ENCODE data around the gene DHX29. TPM values are rescaled to one million over a fixed set of nuclear protein-coding genes. Genes with fewer than 3 reads are reported as not detected.

DHX29 gene
- total RNA-seq, 1 donor from 2014 or later: 61.8 TPM

DNA sequence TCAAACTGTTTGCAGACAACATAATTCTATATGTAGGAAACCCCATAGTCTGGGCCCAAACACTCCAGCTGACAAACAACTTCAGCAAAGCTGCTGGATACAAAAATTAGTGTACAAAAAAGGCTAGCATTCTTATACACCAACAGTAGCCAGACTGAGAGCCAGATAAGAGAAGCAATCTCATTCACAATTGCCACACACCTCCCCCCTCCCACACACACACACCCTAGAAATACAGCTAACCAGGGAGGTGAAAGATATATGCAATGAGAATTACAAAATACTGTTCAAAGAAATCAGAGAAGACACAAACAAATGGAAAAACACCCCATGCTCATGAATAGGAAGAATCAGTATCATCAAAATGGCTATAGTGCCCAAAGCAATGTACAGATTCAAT lies 9.3 kb upstream of the DHX29 start:
- no peak for DNase-seq

DNA sequence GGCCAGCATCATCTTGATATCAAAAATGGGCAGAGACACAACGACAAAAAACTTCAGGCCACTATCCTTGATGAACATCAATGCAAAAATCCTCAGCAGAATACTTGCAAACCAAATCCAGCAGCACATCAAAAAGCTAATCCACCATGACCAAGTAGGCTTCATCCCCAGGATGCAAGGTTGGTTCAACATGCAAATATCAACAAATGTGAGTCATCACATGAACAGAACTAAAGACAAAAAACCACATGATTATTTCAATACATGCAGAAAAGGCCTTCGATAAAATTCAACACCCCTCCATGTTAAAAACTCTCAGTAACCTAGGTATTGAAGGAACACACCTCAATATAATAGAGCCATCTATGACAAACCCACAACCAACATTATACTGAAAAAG lies 8.8 kb upstream of the DHX29 start:
- no peak for DNase-seq

DNA sequence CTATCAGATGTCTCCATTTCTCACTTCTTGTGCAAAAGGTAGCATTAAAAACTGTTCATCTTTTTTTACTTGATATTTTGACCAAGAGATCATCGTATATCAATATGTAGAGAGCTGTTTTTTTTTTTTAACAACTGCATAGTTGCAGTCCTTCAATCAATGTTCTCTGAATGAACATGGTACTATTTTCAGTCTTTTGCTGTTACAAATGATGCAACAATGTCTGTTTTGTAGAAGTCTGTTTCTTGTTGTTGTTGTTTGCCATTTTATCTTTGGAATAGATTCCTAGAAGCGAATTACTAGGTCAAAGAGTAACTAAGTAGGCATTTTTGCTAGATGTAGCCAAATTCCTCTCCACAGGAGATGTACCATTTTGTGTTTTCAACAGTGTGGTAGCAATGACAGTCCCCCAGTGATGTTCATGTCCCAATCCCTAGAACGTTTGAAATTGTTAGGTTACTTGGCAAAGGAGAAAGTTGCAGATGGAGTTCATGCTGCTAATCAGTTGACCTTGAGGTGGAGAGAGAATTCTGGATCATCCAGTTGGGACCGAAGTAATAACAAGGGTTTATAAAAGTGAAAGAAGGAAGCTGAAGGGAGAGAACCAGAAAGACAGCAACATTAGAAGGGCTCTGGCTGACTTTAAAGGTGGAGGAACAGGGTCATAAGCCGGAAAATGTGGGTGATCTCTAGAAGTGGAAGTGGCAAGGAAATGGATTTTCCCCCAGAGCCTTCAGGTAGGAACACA lies 6.5 kb upstream of the DHX29 start:
- DNase-seq: no peak

DNA sequence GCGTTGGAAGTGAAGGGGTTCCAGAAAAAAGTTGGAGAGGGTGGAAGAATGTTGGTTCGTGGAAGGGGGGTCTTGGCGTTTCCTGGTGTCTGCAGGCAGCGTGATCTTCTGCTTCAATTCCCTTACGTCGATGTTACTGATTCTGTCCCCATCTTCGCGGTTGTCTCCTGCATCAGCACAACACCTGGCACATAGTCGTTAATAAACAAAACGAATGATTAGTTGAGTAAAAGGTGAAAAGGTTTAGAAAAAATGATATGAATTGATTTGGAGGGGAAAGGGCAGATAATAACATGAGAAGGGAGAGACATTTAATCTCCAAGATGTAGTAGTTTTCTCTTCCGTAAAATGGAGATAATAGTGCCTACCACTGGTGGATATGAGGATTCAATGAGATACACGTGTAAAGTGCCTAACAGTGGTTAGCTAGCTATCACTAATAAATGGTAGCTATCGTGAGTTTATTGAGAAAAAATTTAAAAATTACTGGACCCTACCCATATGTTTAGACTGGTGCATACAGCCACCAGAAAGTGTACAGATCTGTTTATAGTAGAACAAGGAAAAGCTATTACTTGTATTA lies 851 bp upstream of the DHX29 start:
- no peak for DNase-seq

DNA sequence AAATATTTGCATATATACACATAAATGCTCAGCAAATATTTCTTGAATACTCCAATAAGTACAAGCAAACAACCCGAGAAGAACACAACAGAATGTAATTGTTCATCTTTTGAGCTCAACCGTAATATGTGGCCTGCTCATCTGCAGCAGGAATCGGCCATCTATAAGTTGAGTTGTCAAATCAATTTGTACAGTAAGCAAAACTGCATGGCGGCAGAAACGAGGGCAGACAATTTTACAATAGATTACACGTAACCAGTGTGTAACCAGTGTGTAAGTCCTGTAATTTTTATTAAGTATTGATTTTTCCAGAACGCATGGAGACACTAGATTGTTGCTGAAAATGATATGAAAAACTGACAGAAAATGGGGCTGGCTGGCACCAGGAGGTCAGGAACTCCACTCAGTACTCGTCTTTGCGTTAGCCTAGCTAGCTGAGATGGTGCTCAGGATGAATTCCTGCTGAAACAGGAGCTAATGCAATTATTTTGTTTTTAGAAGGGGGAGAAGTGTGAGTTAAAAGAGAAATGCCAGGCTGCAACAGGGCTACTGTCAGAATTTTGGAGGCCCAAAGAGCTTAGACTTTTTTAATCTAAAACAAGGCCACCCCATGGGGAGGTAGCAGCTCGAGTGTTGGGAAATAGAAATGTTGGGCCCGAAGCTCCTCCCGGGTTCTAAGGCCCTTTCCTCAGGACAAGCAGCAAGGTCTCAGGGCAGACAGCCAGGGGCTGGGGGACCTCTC lies 682 bp downstream of the DHX29 start:
- no peak for DNase-seq

DNA sequence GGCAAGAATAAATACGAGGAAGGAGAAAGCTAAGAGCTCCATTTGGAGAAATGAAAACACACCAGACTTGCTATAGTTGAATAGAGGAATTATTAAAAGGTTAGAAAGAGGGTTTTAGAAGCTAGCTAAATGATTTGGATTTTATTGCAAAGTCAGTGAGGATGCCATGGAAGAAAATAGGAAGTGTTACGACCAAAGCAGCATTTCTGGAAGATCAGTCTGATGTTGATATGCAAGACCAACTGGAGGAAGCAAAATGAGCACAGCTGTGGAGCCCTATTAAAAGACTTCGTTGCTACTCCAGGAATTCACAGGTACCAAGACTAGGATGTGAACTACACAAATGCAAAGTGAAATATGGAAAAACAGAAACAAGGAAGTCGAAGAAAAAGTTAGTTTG lies 2.1 kb downstream of the DHX29 start:
- DNase-seq: no peak

DNA sequence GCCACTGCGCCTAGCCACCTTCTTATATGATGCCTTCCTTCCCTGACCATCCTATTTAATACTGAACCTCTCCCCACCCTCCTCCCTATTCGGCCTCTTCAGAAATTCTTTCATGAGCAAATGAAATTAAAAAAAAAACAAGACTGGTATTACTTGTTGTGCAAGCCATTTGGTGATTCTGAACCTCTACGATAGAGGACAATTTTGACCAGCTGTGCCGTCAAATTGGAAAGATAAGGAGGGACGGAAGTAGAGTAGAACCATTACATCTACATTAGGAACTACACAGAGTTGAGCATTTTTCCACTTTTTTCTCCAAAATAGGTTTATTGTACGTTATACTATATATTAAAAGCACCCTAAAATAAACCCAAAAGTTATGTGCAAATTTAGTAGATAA lies 2.9 kb downstream of the DHX29 start:
- DNase-seq: no peak

DNA sequence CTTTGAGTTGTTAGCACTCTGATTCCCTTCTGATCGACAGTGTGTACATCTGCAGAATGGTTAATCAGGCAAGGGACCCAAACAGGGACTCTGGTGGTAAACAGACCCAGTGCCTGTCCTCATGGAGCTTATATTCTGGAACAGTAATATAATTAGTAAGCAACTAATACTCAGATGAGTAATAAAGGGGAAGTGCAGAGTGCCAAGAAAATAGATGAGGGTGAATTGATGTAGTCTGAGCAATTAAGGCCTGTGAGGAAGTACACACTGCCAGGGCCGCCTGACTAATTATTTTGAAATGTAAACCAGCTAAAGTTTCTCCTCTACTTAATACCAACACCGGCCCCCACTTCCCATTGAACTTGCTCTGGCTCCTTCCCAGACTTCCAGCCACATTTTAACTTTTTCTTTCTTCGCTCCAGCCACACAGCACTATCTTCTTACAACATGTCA lies 4.2 kb downstream of the DHX29 start:
- DNase-seq: no peak

DNA sequence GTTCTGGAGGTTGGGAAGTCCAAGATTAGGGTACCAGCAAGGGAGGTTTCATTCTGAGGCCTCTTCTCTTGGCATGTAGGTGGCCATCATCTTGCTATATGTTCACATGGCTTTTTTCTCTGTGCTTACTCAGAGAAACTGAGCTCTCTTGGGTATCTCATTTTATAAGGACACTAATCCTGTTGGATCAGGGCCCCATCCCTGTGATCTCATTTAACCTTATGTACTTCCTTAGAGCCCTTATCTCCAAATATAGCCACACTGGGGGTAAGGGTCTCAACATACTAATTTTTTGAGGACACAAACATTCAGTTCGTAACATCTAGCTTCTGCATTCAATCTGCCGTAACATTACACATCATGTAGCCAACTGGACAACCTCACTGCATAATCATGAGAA lies 6.6 kb downstream of the DHX29 start:
- no peak for DNase-seq

DNA sequence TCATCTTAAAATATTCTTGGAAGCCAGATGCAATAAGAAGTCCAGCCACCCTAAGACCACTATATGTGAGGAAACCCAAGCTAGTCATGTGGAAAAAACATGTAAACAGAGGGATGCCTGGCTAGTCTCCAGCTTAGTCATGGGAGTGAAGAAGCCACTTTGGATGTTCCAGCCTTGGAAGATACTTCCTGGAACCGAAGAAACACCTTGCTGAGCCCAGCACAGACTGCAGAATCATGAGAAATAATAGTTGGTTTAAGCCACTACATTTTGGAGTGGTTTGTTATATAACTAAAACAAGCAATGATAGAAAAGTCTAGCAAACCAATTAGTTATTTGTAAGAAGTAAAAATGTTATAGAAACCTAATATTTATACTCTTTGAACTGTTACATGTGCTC lies 12.6 kb downstream of the DHX29 start:
- DNase-seq: no peak

DNA sequence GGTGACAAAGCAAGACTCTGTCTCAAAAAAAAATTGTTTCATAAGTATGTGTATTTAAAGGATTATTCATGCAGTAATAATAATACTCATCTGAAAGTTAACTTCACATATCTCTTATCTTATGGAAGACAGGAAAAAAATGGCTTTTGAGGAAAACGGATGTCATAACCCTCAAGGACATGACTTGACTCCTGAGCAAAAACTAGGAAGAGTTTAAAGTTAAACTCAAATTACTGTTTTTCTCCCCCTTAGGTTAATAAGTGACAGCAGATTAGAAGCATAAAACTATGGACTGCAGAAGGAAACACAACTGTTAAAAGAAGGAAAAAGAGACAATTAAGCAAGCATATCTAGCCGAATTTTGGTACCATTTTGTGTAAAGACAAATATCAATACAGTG lies 16.5 kb downstream of the DHX29 start:
- no peak for DNase-seq

DNA sequence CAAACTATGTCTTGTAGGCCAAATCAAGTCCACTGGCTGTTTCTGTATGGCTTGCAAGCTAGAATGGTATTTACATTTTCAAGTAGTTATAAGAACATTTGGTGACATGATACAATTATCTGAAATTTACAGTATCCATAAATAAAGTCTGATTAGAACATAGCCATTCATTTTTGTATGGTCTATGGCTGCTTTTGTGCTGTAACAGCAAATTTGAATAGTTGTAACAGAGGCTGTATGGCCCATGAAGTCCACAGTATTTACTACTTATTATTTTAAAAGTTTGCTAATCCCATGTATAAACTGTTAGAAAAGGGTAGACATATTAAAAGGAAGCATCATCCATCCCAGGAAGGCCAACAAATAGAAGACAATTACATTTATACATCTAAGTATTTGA lies 17.7 kb downstream of the DHX29 start:
- DNase-seq: no peak

DNA sequence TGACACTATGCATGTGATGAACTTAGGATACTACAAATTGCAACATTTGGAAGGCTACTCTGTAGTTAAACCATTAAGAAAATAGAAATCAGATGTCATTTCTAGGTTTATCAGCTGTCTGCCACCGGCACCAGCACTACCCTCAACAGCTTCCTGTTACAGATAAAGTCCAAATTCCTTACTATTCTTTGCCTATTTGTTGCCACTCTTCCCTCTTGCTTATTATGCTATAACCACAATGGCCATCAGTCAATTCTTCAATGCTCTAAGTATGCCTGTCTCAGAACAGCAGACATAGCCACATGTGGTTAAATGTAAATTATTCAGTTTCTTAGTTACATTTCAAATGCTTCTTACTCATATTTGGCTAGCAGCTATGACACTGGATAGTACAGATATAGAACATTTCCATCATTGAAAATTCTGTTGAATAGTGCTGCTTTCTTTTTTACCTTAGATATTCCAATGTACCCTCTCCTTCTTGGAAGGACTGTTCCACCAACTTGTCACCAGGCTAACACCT lies 21.0 kb downstream of the DHX29 start:
- DNase-seq: no peak

DNA sequence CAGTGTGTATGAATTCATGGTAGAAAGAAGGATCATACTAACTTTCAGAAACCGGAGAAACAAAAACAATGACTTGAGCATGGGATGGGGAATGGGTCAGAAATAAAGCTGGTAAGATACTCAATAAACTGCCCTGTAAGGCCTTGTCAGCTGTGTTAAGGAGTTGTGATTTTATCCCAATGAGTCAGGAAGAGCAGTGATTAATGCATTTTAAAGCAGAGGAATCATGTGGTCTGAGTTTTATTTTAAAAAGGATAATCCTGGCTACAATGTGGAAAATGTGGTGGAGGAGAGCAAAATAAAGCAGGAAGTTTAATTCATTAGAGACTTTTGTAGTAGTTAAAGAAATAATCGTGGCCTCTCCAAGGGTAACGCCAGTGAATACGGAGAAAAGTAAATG lies 28.7 kb downstream of the DHX29 start:
- no peak for DNase-seq

DNA sequence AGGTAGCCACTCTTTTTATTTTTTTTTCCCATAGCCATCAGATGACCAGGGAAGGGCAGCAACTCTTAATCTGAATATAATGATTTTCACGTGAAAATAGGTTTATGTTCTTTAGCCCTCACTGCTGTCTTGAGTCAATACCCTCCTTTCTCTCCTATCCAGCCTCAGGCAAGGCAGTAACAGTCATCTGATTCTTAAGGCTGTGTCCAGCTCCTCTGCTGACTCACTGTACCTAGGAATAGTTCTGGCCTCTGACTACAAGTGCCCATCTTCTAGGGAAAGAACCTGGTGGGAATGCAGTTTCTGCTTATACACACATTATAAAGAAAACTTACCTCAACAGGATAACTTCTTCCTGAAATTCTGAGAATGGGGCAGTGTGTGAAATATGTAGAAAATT lies 30.7 kb downstream of the DHX29 start:
- no peak for DNase-seq

DNA sequence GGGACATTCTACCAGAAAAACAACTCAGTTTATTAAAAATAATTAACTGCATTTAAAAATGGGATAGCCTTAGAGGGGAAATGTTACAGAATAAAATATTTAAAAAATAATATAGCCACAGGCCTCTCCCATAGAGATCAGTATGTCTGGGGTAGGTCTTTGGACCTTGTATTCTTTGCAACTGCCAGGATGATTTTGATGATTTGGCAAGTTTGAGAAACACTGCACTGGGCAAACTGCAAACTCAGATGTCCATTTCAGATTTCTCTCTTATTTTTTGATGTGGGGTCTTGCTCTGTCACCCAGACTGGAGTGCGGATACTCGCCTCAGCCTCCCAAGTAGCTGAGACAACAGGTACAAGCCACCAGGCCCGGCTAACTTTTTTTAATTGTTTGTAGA lies 49.2 kb downstream of the DHX29 start:
- no peak for DNase-seq

DNA sequence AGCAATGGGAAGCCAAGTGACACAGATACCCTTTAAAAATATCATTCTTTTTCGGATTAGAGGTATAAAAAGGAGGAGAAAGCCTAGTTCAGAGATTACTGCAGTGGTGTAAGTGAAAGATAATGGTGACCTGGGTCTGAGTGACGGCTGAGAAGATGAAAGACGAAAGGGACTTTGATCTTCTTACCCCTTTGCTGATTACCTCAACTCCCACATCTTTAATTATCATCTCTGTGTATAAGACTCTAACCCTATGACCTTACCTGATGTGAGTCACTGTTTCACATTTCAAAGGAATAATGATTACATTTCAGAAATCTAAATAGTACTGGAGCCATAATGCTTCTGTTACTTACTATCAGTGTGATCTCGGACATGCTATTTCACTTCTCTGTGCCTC lies 52.7 kb downstream of the DHX29 start:
- DNase-seq: no peak

DNA sequence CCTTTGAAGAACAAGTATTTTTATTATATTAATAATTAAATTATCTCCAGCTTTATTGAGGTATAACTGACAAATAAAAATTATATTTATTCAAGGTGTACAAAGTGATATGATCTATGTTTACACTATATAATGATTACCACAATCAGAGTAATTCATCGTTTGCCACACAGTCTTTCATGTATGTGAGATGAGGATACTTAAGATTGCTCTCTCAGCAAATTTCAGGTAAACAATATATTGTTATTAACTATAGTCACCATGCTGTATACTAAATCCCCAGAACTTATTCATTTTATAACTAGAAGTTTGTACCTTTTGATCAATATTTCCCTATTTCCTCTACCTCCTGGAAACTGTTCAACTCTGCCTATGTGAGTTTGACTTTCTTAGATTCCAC lies 57.4 kb downstream of the DHX29 start:
- no peak for DNase-seq

DNA sequence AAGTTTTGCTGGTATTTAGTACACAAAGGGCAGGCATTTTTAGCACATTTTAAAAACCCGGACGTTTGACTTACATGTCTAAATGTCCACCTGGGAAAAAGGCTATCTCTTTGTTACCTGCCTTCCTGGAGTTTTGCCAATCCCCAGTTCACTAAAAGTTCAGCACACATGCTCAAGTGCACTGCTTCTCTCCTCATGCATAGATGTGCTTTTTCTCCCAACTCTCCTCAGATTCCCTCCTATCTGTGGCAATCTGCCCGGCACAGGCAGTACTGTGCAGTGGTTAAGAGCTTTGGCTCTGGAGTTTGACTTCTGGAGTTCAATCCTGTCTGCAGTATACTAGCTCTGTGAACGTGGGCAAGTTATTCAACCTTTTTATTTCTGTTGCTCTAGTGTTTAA lies 65.7 kb downstream of the DHX29 start:
- no peak for DNase-seq

DNA sequence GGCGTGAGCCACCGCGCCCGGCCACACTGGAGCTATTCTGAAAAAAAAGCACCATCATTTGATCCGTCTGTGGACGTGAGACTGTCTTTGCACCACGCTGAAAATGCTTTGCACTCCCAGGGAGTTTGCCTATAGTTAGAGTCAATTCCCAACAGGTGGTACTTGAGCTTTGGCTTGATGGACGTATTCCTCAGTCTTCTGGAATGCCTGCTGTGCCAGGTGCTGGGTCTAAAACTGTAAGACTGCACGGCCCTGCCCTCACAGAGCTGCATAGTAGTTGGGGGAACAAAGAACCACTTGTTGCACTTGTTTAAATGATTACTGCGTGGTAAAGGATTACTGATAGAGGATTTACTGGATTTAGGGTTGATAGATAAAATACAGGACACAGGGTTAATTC lies 70.7 kb downstream of the DHX29 start:
- DNase-seq: no peak

DNA sequence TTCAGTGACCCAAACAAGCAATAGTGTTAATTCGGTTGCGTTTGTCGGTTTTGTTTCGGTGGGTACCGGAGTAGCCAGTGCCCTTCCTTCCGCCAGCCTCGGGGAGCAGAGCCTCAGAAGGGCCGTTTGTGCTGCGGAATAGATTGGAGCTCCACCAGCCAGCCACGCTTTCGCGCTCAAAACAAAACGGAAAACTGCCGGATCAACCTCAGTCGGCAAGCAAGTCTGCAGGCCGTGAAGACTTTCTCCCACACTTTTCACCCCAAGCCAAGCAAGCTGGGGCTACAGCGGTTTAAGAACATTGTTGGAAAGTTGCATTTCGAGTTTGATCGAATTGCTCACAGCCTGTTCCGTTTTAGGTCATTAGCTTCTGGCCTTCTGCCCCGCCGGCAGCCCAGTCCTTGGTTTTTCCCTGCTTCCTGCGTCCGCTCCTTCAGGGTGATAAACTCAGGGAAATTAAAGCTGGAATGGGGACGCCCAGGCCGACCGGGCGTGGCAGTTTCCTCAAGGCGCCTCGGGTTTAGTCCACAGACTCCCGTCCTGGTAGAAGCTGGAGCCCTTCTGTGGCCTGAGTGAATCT lies 73.3 kb downstream of the DHX29 start:
- no peak for DNase-seq

DNA sequence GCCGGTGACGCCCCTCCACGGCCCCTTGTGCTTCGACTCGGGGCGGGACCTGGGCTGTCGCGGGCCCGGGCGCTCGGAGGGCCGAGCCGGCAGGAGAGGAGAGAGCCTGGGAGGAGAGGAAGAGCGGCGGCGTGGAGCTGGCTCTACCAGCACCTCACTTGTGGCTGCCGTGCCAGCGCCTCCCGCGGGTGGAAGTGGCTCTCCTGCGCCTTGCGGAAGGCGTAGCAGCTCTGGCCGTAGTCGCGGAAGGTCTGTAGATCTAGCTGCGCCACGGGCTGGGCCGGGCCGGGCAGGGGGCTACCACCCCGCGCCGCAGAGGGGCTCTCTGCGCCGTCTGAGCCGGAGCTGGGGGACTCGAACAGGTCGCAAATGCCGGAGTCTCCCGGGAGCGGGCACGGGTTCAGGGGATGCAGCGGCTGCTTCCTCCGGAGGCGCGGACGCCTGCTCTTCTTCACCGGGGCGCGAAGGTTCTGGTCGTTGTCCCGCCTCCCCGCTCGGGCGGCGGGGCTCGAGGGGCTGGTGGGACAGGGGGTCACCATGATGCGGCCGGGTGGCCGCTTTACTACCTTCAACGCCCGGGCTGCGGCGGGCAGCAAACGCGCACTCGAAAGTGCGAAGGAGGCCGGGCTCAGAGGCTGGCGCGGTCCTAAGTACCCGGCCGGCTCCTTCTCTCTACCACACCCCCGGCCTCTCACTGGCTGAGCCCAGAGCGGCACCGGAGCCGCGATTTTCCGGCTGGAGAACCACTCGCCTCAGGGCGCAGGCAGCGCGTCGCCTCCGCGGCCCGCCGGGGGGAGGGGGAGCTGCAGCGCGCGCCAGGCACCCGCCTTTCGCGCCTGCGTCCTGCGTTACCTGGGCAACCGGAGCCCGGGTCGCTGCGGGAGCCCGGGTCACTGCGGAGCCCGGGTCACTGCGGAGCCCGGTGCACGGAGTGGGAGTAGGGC lies 74.2 kb downstream of the DHX29 start, which contains the start of gene CCNO:
TSS of gene CCNO (minus strand) at position 624 of the 944 bp plus-strand sequence. CDS start at position 539, 85 bp downstream.
- peak; percentile 68 for DNase-seq
